Spleen (tissue), 11 donors: ENCODE results near the gene NMNAT2. TPM values are rescaled to one million over a fixed set of nuclear protein-coding genes. Genes with fewer than 3 reads are reported as not detected.

ENCODE experiments used
- DNase-seq: peaks from one replicate; pipeline ENCODE4 v3.0.0-alpha.2; 2020
- H3K27ac ChIP-seq, 8 donors: fragments of 200-600 bp; sonication (generic) in 7 of 8; 1 replicate in 4 of 8; 2 replicates in 4 of 8; pipeline versions ENCODE4 v1.5.0 to v1.8.0; 2016 to 2021; ENCODE audit warnings: inconsistent platforms in 4 of 8, mild to moderate bottlenecking in 4 of 8, moderate library complexity in 1 of 8
- H3K27me3 ChIP-seq, 7 donors: fragments of 200-600 bp; sonication (generic) in 6 of 7; replicated peaks in 1 of 7; 1 replicate in 4 of 7; 2 replicates in 3 of 7; pipeline versions ENCODE4 v1.5.0 to v1.8.0; 2016 to 2021; ENCODE audit warnings: inconsistent platforms in 3 of 7, mild to moderate bottlenecking in 1 of 7
- H3K36me3 ChIP-seq, 6 donors: fragments of 200-600 bp; sonication (generic) in 5 of 6; 1 replicate in 4 of 6; 2 replicates in 2 of 6; pipeline versions ENCODE4 v1.5.0 to v1.8.0; 2016 to 2021; ENCODE audit warnings: inconsistent platforms in 2 of 6
- H3K4me1 ChIP-seq, 6 donors: fragments of 200-600 bp; sonication (generic) in 5 of 6; 1 replicate in 3 of 6; 2 replicates in 3 of 6; pipeline versions ENCODE4 v1.5.0 to v1.8.0; 2016 to 2021; ENCODE audit warnings: inconsistent platforms in 3 of 6
- H3K4me3 ChIP-seq, 8 donors: fragments of 200-600 bp; sonication (generic) in 7 of 8; 1 replicate in 4 of 8; 2 replicates in 4 of 8; pipeline versions ENCODE4 v1.5.0 to v1.8.0; 2016 to 2021; ENCODE audit warnings: inconsistent platforms in 4 of 8, mild to moderate bottlenecking in 4 of 8, moderate library complexity in 2 of 8
- H3K9me3 ChIP-seq, 8 donors: fragments of 200-600 bp; sonication (generic) in 7 of 8; 1 replicate in 4 of 8; 2 replicates in 4 of 8; pipeline versions ENCODE4 v1.5.0 to v1.8.0; 2016 to 2021; ENCODE audit warnings: inconsistent platforms in 4 of 8
- POLR2A ChIP-seq, 3 donors: fragments of 450-650 bp; IDR thresholded peaks; one replicate each; pipeline ENCODE4 v1.5.1; 2017; ENCODE audit warnings: antibody characterized with exemption in 3 of 3, mild to moderate bottlenecking in 1 of 3
- POLR2AphosphoS5 ChIP-seq, 3 donors: sonication (generic); formaldehyde crosslinking; IDR thresholded peaks; one replicate each; pipeline ENCODE4 v1.5.1; 2017; ENCODE audit warnings: antibody characterized with exemption in 3 of 3
- WGBS, 5 donors: extraction: QIAGEN DNeasy Blood & Tissue Kit in 3 of 5; methylation state at CpG; one replicate each; pipeline versions ENCODE4 v1.1.5 to v1.1.7; 2013 to 2018; 5-methylcytosine and 5-hydroxymethylcytosine counted together
- intact Hi-C: fragments of 100-400 bp; cut with DNase I; formaldehyde crosslinking; loops from one replicate; pipeline ENCODE4 v1.15.0; 2023; ENCODE audit warnings: low total_unique reads
- polyA plus RNA-seq, 3 donors: library from polyadenylated mRNA; stranded (reverse); fragments of 200-250 nt; gene quantifications; one replicate each; pipeline ENCODE4 v1.2.1, GENCODE V29; 2013
- total RNA-seq, 7 donors: library from RNA; depleted of rRNA in 3 of 7; stranded (reverse); fragments of >200 nt in 3 of 7; fragmentation: NEBNext Ultra II Directional in 4 of 7; extraction: Animal tissue kit (Norgen Biotek cat#: 25700) in 4 of 7; gene quantifications; one replicate each; pipeline versions ENCODE4 v1.1.0 to v1.2.1, GENCODE V29; 2016 to 2021
- TF ChIP-seq, protein P1 (sequence below), 11 experiments: fragments of 200-600 bp in 7 of 11; fragments of 450-650 bp in 4 of 11; sonication (generic) in 4 of 11; IDR thresholded peaks in 8 of 11; conservative IDR thresholded peaks in 3 of 11; 1 replicate in 7 of 11; 2 replicates in 4 of 11; pipeline versions ENCODE4 v1.4.0 to v1.8.0; 2016 to 2021; ENCODE audit warnings: antibody characterized with exemption in 11 of 11, inconsistent platforms in 4 of 11, mild to moderate bottlenecking in 1 of 11
- donor health status: healthy with polysubstance abuse.
- donor health status: DM: no; HTN: no; CAD: no; lungs with moderate emphysema.
- donor health status: DM: no; HTN: no; CAD: no.
- donor health status: Bipolar disorder and iron deficiency.
- donor health status: healthy.
- donor health status: DM: no; HTN: no; CAD: no.
- donor health status: DM: yes; HTN: yes; CAD: no.

The NMNAT2 gene
- total and polyA plus RNA-seq, 10 donors: 0.05 to 1.7 (median 0.17) TPM

DNA sequence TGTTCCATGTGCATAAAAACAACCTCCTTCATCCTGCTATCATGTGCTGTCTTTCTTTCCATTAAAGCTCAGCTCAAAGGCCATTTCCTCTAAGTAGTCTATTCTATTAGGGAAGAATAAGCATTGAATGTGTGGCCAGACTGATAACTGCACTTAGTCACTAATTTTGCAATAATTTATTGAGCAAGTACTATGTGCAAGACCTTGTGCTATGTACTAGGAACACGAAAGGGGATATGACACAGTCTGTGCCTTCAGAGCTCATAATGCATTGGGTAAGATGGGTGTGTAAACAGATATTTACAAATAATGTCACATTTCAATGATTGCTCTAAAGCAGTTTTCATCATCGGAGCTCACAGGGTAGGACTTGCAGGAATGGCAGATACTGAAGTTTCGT is 54.2 kb downstream of the NMNAT2 start:
- no peak for DNase-seq
- peak overlapping the region in 7 of 8 donors; percentile 21 to 88 (median 71) for H3K27ac ChIP-seq

DNA sequence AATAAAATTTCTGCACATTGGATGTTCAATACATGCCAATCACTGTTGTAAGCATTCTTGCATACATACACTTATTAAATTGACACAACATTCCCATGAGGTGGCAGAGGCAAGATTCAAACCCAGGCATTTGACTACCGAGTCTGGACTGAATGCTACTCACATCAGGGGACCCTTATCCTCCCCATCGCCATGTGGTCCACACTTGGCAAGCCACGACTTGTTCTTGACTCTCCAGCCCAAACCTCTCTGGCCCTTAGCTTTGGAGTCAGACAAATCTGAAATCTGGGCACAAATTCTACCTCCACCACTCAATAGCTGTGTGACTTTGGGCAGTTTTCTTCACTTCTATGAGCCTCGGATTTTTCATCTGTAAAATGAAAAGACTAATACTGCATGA is 57.1 kb downstream of the NMNAT2 start:
- Histone ChIP-seq H3K9me3 (no peaks in the 10 kb centered on the region), H3K27ac (no peak overlapping the region), H3K27me3 (peaks cover 0 to 29% (median 0%) of the 10 kb centered on the region in 7 donors), H3K36me3 (no peaks in the 10 kb centered on the region), H3K4me3 (no peak overlapping the region), H3K4me1 (no peaks in the 10 kb centered on the region)
- no peak for DNase-seq
- intact Hi-C loops: no loop called here
- 64 to 75% (median 74%) methylated on average over 4 of the region's 4 CpGs for WGBS, 5 donors
- TF ChIP-seq, protein P1, sequence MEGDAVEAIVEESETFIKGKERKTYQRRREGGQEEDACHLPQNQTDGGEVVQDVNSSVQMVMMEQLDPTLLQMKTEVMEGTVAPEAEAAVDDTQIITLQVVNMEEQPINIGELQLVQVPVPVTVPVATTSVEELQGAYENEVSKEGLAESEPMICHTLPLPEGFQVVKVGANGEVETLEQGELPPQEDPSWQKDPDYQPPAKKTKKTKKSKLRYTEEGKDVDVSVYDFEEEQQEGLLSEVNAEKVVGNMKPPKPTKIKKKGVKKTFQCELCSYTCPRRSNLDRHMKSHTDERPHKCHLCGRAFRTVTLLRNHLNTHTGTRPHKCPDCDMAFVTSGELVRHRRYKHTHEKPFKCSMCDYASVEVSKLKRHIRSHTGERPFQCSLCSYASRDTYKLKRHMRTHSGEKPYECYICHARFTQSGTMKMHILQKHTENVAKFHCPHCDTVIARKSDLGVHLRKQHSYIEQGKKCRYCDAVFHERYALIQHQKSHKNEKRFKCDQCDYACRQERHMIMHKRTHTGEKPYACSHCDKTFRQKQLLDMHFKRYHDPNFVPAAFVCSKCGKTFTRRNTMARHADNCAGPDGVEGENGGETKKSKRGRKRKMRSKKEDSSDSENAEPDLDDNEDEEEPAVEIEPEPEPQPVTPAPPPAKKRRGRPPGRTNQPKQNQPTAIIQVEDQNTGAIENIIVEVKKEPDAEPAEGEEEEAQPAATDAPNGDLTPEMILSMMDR (IDR thresholded peaks at IDR 0.05 in 8 of 11, conservative IDR thresholded peaks at IDR 0.05 in 3 of 11): no peak
- TF ChIP-seq POLR2AphosphoS5 (IDR thresholded peaks at IDR 0.05) (no peak), POLR2A (IDR thresholded peaks at IDR 0.05) (no peak)

More for the DNA sequence above, 54.2 kb downstream of the NMNAT2 start:
- Histone ChIP-seq H3K9me3 (no peaks in the 10 kb centered on the region), H3K4me1 (no peaks in the 10 kb centered on the region), H3K36me3 (no peaks in the 10 kb centered on the region), H3K4me3 (peak overlapping the region in 1 of 8 donors; percentile 32), H3K27me3 (peaks cover 0 to 24% (median 0%) of the 10 kb centered on the region in 7 donors)
- intact Hi-C loops: no loop called here
- 45 to 83% (median 65%) methylated on average over 3 of the region's 3 CpGs for WGBS, 5 donors
- peak in 1 of 3 donors; percentile 63 for TF ChIP-seq POLR2AphosphoS5 (IDR thresholded peaks at IDR 0.05)
- TF ChIP-seq, protein P1 (IDR thresholded peaks at IDR 0.05 in 8 of 11, conservative IDR thresholded peaks at IDR 0.05 in 3 of 11): peak in 3 of 11 experiments; percentile 7 to 58 (median 27)
- TF ChIP-seq POLR2A (IDR thresholded peaks at IDR 0.05): peak in 1 of 3 donors; percentile 26

DNA sequence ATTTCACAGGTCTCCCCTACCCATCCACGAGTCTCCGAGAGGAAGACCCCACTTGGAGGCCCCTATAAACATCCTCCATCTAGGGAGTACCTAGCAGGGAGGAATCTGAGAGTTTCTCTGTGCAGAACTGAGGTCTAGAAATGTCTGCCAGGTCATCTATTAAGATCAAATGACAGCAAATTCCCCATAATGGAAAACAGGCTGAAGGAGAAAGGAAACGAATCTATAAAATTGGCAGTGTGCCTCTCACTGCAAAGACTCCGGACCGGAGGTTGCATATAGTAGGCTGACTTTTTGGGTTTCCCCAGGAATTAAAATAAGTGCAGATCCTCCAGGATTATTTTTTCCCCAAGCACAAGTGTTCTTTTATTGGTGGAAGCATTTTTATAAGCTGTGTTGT is 57.7 kb downstream of the NMNAT2 start:
- WGBS, 5 donors: 49 to 66% (median 58%) methylated on average over 5 of the region's 5 CpGs
- peaks cover 0 to 24% (median 0%) of the 10 kb centered on the region in 7 donors for H3K27me3 ChIP-seq

DNA sequence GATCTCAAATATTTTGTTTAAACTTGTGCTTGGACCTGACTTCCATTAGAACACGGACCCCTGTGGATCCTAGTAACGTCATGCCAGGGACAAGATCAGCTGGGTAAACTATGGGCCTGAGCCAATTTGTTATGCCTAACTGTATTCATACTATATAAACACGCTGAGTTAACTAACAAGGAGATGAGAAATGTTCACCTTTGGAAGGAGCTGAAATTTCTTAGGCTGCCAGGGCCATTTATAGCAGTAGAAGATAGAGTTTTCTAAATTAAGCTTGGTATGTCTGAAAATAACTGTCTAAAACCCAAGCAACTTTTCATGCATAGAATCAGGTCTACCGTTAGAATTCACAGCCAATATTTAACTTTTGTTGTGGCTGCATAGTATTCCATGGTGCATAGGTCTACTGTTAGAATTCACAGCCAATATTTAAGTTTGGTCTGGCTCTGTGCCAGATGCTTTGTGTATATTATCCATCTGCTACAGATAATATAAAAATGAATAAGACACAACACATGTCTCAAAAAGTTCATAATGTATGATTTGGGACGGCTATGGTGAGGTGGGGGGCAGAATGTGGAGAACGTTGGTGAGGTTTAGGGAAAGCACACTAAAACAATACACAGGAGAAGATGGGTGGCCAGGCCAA is 61.5 kb downstream of the NMNAT2 start:
- Histone ChIP-seq H3K4me3 (no peak overlapping the region), H3K4me1 (no peaks in the 10 kb centered on the region), H3K36me3 (no peaks in the 10 kb centered on the region), H3K27me3 (peaks cover 0 to 18% (median 0%) of the 10 kb centered on the region in 7 donors), H3K27ac (no peak overlapping the region), H3K9me3 (no peaks in the 10 kb centered on the region)
- no peak for DNase-seq
- intact Hi-C loops: no loop called here
- 67 to 92% (median 80%) methylated on average over 6 of the region's 6 CpGs for WGBS, 5 donors
- TF ChIP-seq, protein P1 (IDR thresholded peaks at IDR 0.05 in 8 of 11, conservative IDR thresholded peaks at IDR 0.05 in 3 of 11): no peak
- TF ChIP-seq POLR2A (IDR thresholded peaks at IDR 0.05): no peak
- no peak for TF ChIP-seq POLR2AphosphoS5 (IDR thresholded peaks at IDR 0.05)

More for the DNA sequence above, 57.7 kb downstream of the NMNAT2 start:
- no peak for DNase-seq
- Histone ChIP-seq H3K4me3 (no peak overlapping the region), H3K36me3 (no peaks in the 10 kb centered on the region), H3K27ac (no peak overlapping the region), H3K9me3 (no peaks in the 10 kb centered on the region), H3K4me1 (no peaks in the 10 kb centered on the region)
- intact Hi-C loops: no loop called here
- TF ChIP-seq, protein P1 (IDR thresholded peaks at IDR 0.05 in 8 of 11, conservative IDR thresholded peaks at IDR 0.05 in 3 of 11): no peak
- TF ChIP-seq POLR2A (IDR thresholded peaks at IDR 0.05): no peak
- TF ChIP-seq POLR2AphosphoS5 (IDR thresholded peaks at IDR 0.05): no peak
